Stomach (tissue), 9 donors: Measurements from ENCODE around the gene CCL17. TPM values are rescaled to one million over a fixed set of nuclear protein-coding genes. Genes with fewer than 3 reads are reported as not detected.

Experiments
- DNase-seq, 2 donors: peaks; one replicate each; pipeline versions ENCODE4 v3.0.0 to v3.0.0-alpha.2; 2013 to 2019
- H3K27ac ChIP-seq, 5 donors: fragments of 200-600 bp in 4 of 5; sonication (generic) in 4 of 5; one replicate each; pipeline ENCODE4 v1.5.1; 2013 to 2019; ENCODE audit warnings: mild to moderate bottlenecking in 1 of 5, moderate library complexity in 1 of 5
- H3K27me3 ChIP-seq, 3 donors: fragments of 200-600 bp; sonication (generic); one replicate each; pipeline ENCODE4 v1.5.1; 2017 to 2019; ENCODE audit warnings: mixed run types in 1 of 3
- H3K36me3 ChIP-seq, 4 donors: fragments of 200-600 bp; sonication (generic); 1 replicate in 3 of 4; 2 replicates in 1 of 4; pipeline ENCODE4 v1.5.1; 2016 to 2019
- H3K4me1 ChIP-seq, 4 donors: fragments of 200-600 bp; sonication (generic); one replicate each; pipeline ENCODE4 v1.5.1; 2016 to 2019
- H3K4me3 ChIP-seq, 4 donors: fragments of 200-600 bp; sonication (generic) in 3 of 4; one replicate each; pipeline ENCODE4 v1.5.1; 2016 to 2019; ENCODE audit warnings: mild to moderate bottlenecking in 1 of 4
- H3K9me3 ChIP-seq, 4 donors: fragments of 200-600 bp; sonication (generic); one replicate each; pipeline ENCODE4 v1.5.1; 2016 to 2019
- CTCF ChIP-seq, 7 experiments: fragments of 450-650 bp in 4 of 7; fragments of 200-600 bp in 3 of 7; sonication (generic) in 3 of 7; IDR thresholded peaks; one replicate each; pipeline ENCODE4 v1.5.1; 2016 to 2019; ENCODE audit warnings: antibody characterized with exemption in 7 of 7, control low read depth in 2 of 7, mild to moderate bottlenecking in 1 of 7
- EP300 ChIP-seq: sonication (generic); formaldehyde crosslinking; IDR thresholded peaks from one replicate; pipeline ENCODE4 v1.6.1; 2017; ENCODE audit warnings: antibody characterized with exemption
- POLR2A ChIP-seq, 4 donors: fragments of 450-650 bp; IDR thresholded peaks; one replicate each; pipeline ENCODE4 v1.6.1; 2016; ENCODE audit warnings: antibody characterized with exemption in 4 of 4, control low read depth in 2 of 4, mild to moderate bottlenecking in 1 of 4, moderate library complexity in 1 of 4
- POLR2AphosphoS5 ChIP-seq, 3 donors: sonication (generic); formaldehyde crosslinking; IDR thresholded peaks; one replicate each; pipeline ENCODE4 v1.6.1; 2016; ENCODE audit warnings: antibody characterized with exemption in 3 of 3
- WGBS, 5 donors: extraction: QIAGEN DNeasy Blood & Tissue Kit in 3 of 5; methylation state at CpG; one replicate each; pipeline versions ENCODE4 v1.1.5 to v1.1.7; 2013 to 2018; 5-methylcytosine and 5-hydroxymethylcytosine counted together
- intact Hi-C: fragments of 100-400 bp; cut with DNase I; formaldehyde crosslinking; loops from one replicate; pipeline ENCODE4 v1.15.1; 2023; ENCODE audit warnings: low total_unique reads
- polyA plus RNA-seq, 3 donors: library from polyadenylated mRNA; stranded (reverse); fragments of 200-250 nt; gene quantifications; one replicate each; pipeline ENCODE4 v1.2.3, GENCODE V29; 2013
- total RNA-seq, 5 donors: library from RNA; depleted of rRNA; stranded (reverse); fragments of >200 nt; gene quantifications; one replicate each; pipeline versions ENCODE4 v1.1.0 to v1.2.3, GENCODE V29; 2014 to 2016
- donor health status: healthy with polysubstance abuse.
- donor health status: Bipolar disorder and iron deficiency.
- donor health status: healthy.

Gene CCL17
- total and polyA plus RNA-seq, 8 donors = 3.9 TPM; not detected in 7

- WGBS, 5 donors = 89 to 95% (median 94%) methylated on average over 7 to 16 of the region's 16 CpGs
- H3K36me3 ChIP-seq = peaks cover 0 to 17% (median 11%) of the 10 kb centered on the region in 4 donors
- intact Hi-C loops = no loop called here
- no peak for TF ChIP-seq POLR2AphosphoS5 (IDR thresholded peaks at IDR 0.05)
- TF ChIP-seq CTCF (IDR thresholded peaks at IDR 0.05) = no peak
- no peak for TF ChIP-seq POLR2A (IDR thresholded peaks at IDR 0.05)
- TF ChIP-seq EP300 = no peak
- H3K4me3 ChIP-seq = no peak overlapping the region
- peaks cover 0 to 49% (median 28%) of the 10 kb centered on the region in 4 donors for H3K4me1 ChIP-seq
- no peaks in the 10 kb centered on the region for H3K9me3 ChIP-seq
- H3K27ac ChIP-seq = no peak overlapping the region
- no peaks in the 10 kb centered on the region for H3K27me3 ChIP-seq
- DNase-seq = no peak
Observed at GRCh38 chr16:57382535-57383275, 21.9 kb upstream of the CCL17 start.

GRCh38 chr16:57383276-57384247, 21.0 kb upstream of the CCL17 start:
- Histone ChIP-seq H3K27me3 (no peaks in the 10 kb centered on the region), H3K36me3 (peaks cover 0 to 17% (median 11%) of the 10 kb centered on the region in 4 donors), H3K27ac (peak overlapping the region in 2 of 5 donors; percentile 28 to 38), H3K9me3 (no peaks in the 10 kb centered on the region), H3K4me1 (peaks cover 0 to 48% (median 26%) of the 10 kb centered on the region in 4 donors), H3K4me3 (no peak overlapping the region)
- intact Hi-C loops = no loop called here
- WGBS, 5 donors = 67 to 91% (median 80%) methylated on average over 6 to 8 of the region's 8 CpGs
- TF ChIP-seq POLR2A (IDR thresholded peaks at IDR 0.05) = no peak
- TF ChIP-seq CTCF (IDR thresholded peaks at IDR 0.05) = no peak
- peak in 1 of 2 donors; percentile 67 for DNase-seq

DNA sequence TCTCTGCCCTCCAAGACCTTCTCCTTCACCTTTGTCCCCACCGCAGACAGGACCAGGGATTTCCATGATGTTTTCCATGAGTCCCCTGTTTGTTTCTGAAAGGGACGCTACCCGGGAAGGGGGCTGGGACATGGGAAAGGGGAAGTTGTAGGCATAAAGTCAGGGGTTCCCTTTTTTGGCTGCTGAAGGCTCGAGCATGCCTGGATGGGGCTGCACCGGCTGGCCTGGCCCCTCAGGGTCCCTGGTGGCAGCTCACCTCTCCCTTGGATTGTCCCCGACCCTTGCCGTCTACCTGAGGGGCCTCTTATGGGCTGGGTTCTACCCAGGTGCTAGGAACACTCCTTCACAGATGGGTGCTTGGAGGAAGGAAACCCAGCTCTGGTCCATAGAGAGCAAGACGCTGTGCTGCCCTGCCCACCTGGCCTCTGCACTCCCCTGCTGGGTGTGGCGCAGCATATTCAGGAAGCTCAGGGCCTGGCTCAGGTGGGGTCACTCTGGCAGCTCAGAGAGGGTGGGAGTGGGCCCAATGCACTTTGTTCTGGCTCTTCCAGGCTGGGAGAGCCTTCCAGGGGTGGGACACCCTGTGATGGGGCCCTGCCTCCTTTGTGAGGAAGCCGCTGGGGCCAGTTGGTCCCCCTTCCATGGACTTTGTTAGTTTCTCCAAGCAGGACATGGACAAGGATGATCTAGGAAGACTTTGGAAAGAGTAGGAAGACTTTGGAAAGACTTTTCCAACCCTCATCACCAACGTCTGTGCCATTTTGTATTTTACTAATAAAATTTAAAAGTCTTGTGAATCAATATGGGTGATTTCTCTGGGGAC, 20.1 kb upstream of the CCL17 start:
- no peak overlapping the region for H3K4me3 ChIP-seq
- no peaks in the 10 kb centered on the region for H3K27me3 ChIP-seq
- intact Hi-C loops = no loop called here
- TF ChIP-seq CTCF (IDR thresholded peaks at IDR 0.05) (no peak), POLR2AphosphoS5 (IDR thresholded peaks at IDR 0.05) (no peak), POLR2A (IDR thresholded peaks at IDR 0.05) (no peak)
- H3K9me3 ChIP-seq = no peaks in the 10 kb centered on the region
- peaks cover 0 to 45% (median 25%) of the 10 kb centered on the region in 4 donors for H3K4me1 ChIP-seq
- peak in 1 of 2 donors; percentile 73 for DNase-seq
- peak overlapping the region in 2 of 5 donors; percentile 28 to 38 for H3K27ac ChIP-seq
- H3K36me3 ChIP-seq = peaks cover 0 to 17% (median 11%) of the 10 kb centered on the region in 4 donors
- WGBS, 5 donors = 53 to 73% (median 64%) methylated on average over 11 of the region's 11 CpGs

DNA sequence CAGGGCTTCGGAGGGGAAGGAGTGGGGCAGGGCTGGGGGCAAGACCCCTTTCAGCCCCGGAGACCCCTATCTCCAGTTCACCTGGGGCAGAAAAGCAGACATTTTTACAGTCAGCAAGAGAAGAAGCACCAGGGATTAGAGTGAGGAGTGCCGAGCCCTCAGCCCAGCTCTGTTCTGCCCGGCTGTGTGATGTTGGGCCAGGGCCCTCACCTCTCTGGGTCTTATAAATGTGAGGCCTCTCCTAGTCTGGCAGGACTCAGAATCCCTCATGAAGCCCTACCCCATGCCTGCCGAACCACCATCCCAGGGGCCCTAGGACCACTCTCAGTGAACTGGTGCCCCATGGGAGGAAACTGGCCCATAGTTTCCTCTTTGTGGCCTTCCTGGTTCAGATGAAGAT, 19.5 kb upstream of the CCL17 start:
- no peak overlapping the region for H3K27ac ChIP-seq

More for the DNA sequence above, 19.5 kb upstream of the CCL17 start:
- Histone ChIP-seq H3K4me1 (peaks cover 0 to 45% (median 24%) of the 10 kb centered on the region in 4 donors), H3K36me3 (peaks cover 0 to 17% (median 11%) of the 10 kb centered on the region in 4 donors), H3K27me3 (no peaks in the 10 kb centered on the region), H3K9me3 (no peaks in the 10 kb centered on the region), H3K4me3 (no peak overlapping the region)
- WGBS, 5 donors = 68 to 91% (median 88%) methylated on average over 5 of the region's 5 CpGs
- no peak for DNase-seq
- TF ChIP-seq EP300 (no peak), CTCF (IDR thresholded peaks at IDR 0.05) (no peak), POLR2A (IDR thresholded peaks at IDR 0.05) (no peak), POLR2AphosphoS5 (IDR thresholded peaks at IDR 0.05) (no peak)
- intact Hi-C loops = no loop called here
